ENCODE results near the gene SKAP1.

Gene SKAP1

DNA sequence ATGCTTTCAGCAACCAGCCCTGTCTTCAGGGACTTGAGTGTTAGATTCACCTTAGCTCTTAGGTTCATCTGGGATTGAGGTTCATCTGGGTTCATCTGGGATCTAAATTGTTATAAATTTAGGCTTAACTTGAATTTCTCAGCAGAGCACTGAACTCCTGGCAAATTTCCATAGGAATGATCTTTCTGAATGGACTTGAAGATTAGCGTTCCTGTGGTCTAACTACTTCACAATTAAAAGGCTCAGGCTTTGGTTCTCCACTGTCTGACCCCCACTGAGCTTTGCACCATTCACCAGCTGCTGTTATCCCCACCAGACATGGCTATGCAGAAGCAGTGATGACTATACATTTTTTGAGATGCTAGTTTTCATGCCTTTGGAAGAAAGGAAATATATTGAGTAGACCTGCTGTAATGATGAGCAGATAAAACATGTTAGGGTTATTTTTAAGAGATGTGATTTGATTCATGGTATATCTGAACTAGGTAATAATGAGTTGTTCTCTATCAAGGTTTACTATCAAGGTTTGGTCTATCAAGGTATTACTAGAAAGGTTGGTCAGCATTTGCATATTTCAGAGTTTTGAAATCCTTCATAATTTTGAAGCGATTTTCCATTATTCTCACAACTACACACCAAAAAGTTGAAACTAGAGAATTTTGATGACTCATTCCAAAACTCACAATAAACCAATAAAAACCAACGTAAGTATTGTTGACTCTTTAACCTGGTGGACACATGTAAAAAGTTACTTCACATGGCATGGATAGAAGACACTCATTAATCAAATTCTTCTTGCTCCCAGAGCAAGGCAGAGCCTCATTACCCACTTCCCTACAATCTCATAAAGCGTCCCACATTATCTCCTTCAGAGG, 250.7 kb downstream of the SKAP1 start:
- no peak for TF ChIP-seq CTCF (IDR thresholded peaks at IDR 0.05; ENCODE audit: low read depth, low read length, missing control alignments)
- H3K4me3 ChIP-seq (replicated peaks; ENCODE audit: low read depth, low read length) = no peak overlapping the region
- DNase-seq (ENCODE audit: extremely low read depth, low read depth) = no peak

GRCh38 chr17:48178317-48178716, 251.7 kb downstream of the SKAP1 start:
- H3K4me3 ChIP-seq (replicated peaks; ENCODE audit: low read depth, low read length) = no peak overlapping the region
- no peak for DNase-seq (ENCODE audit: extremely low read depth, low read depth)
- no peak for TF ChIP-seq CTCF (IDR thresholded peaks at IDR 0.05; ENCODE audit: low read depth, low read length, missing control alignments)

GRCh38 chr17:48177816-48178215, 252.2 kb downstream of the SKAP1 start:
- DNase-seq (ENCODE audit: extremely low read depth, low read depth) = no peak
- TF ChIP-seq CTCF (IDR thresholded peaks at IDR 0.05; ENCODE audit: low read depth, low read length, missing control alignments) = no peak
- H3K4me3 ChIP-seq (replicated peaks; ENCODE audit: low read depth, low read length) = no peak overlapping the region

DNA sequence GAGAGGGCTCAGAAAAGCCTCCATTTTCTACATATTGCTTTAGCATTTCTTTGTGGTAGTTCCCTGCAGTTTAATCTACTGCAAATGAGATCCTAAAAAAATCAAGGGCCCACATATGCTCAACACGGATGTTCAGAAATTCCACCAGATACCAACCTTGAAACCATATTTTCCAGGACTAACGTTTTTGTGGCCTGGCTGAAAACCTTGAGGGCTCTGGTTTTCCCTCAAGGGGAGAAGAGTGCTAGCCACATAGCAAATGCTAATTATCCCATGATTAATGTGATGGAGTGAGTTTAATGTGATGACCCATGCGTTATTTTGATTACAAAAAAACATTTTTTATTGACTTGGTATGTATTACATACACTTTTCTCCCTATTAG, 253.6 kb downstream of the SKAP1 start:
- no peak overlapping the region for H3K4me3 ChIP-seq (replicated peaks; ENCODE audit: low read depth, low read length)
- no peak for TF ChIP-seq CTCF (IDR thresholded peaks at IDR 0.05; ENCODE audit: low read depth, low read length, missing control alignments)
- no peak for DNase-seq (ENCODE audit: extremely low read depth, low read depth)

DNA sequence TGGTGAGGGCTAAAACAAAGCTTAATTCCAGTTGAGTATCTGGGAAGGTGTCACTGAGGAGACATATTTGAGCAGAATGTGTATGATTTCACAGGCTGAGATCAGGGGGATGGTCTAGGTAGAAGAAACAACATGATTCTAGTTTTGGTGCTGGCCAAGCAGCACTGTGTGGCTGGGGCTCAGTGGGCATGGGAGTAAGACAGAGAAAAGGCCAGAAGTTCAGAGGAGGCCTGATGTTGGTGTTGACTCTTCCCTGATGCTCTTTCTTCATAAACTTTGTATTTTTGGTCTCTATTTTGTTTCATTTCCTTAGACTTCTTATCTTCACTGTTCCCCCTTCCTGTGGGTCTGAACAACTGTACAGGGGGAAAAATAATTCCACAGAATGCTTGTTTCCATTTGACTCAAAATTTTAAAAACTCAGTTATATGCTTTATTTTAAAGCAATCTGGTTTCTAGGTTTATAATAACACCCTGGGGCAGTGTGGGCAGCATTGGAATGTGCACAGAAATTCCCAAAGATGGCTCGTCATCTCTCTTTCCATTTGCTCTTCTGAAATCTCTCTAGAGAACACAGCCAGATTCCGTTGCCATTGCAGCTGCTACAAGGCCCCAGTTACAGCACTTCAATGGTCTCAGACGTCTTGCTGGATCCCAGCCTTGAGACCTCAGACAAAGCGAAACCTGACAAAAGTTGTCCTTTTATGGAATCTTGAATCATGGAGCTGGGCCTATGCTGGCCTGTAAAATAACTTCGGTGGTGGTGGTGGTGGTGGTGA, 254.1 kb downstream of the SKAP1 start:
- no peak for DNase-seq (ENCODE audit: extremely low read depth, low read depth)
- no peak for TF ChIP-seq CTCF (IDR thresholded peaks at IDR 0.05; ENCODE audit: low read depth, low read length, missing control alignments)

GRCh38 chr17:48174833-48175523, 255.0 kb downstream of the SKAP1 start:
- no peak overlapping the region for H3K4me3 ChIP-seq (replicated peaks; ENCODE audit: low read depth, low read length)
- no peak for DNase-seq (ENCODE audit: extremely low read depth, low read depth)
- no peak for TF ChIP-seq CTCF (IDR thresholded peaks at IDR 0.05; ENCODE audit: low read depth, low read length, missing control alignments)

More for the DNA sequence above, 254.1 kb downstream of the SKAP1 start:
- H3K4me3 ChIP-seq (replicated peaks; ENCODE audit: low read depth, low read length) = no peak overlapping the region

All from HFF-Myc (cell line).